WERI-Rb-1 (cell line): ENCODE data around the gene KLHL26.

ENCODE experiments used
- DNase-seq: peaks from one replicate; pipeline ENCODE4 v3.0.0-alpha.2; 2020
- H3K27ac ChIP-seq: fragments of 250-450 bp; sonication (Bioruptor Pico); 2 replicates; pipeline ENCODE4 v1.5.1; 2020; ENCODE audit warnings: mild to moderate bottlenecking, moderate library complexity
- H3K27me3 ChIP-seq: fragments of 250-450 bp; sonication (Bioruptor Pico); 2 replicates; pipeline ENCODE4 v1.5.1; 2021; ENCODE audit warnings: mild to moderate bottlenecking, low read depth, moderate library complexity; ENCODE audit not compliant: insufficient read depth, severe bottlenecking
- H3K36me3 ChIP-seq: fragments of 250-450 bp; sonication (Bioruptor Pico); 2 replicates; pipeline ENCODE4 v1.5.1; 2020; ENCODE audit warnings: mild to moderate bottlenecking, moderate library complexity
- H3K4me3 ChIP-seq: 2 replicates; pipeline ENCODE4 v1.5.1; 2011; ENCODE audit warnings: low read depth, mild to moderate bottlenecking, control low read depth, low read length
- H3K9me3 ChIP-seq: fragments of 250-450 bp; sonication (Bioruptor Pico); 2 replicates; pipeline ENCODE4 v1.5.1; 2021; ENCODE audit warnings: mild to moderate bottlenecking, moderate library complexity; ENCODE audit not compliant: severe bottlenecking
- TF ChIP-seq, protein P1 (sequence below): IDR thresholded peaks from 2 replicates; pipeline ENCODE4 v1.5.1; 2011; ENCODE audit warnings: low read depth, mild to moderate bottlenecking, control low read depth, inconsistent platforms, low read length

The KLHL26 gene

DNA sequence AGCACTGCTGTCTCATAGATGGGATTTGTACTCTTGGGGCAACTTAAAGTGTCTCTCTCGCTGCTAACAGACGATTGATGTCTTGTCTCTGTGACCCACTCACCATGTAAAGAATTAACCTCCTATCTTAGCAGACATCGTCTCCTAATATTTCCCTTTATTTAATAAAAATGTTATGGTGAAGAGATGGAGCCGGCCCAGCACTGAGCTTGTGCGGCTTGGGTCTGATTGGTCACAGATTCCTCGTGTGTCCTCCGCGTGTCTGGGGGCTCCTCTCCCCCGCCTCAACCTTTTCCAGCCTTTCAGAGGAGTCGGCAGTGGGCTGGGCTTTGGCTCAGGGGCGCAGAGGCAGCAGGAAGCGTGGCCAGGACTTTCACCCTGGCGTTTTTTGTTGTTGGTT is 33.5 kb downstream of the KLHL26 start:
- TF ChIP-seq, protein P1, sequence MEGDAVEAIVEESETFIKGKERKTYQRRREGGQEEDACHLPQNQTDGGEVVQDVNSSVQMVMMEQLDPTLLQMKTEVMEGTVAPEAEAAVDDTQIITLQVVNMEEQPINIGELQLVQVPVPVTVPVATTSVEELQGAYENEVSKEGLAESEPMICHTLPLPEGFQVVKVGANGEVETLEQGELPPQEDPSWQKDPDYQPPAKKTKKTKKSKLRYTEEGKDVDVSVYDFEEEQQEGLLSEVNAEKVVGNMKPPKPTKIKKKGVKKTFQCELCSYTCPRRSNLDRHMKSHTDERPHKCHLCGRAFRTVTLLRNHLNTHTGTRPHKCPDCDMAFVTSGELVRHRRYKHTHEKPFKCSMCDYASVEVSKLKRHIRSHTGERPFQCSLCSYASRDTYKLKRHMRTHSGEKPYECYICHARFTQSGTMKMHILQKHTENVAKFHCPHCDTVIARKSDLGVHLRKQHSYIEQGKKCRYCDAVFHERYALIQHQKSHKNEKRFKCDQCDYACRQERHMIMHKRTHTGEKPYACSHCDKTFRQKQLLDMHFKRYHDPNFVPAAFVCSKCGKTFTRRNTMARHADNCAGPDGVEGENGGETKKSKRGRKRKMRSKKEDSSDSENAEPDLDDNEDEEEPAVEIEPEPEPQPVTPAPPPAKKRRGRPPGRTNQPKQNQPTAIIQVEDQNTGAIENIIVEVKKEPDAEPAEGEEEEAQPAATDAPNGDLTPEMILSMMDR = no peak
- Histone ChIP-seq H3K9me3 (no peaks in the 10 kb centered on the region), H3K4me3 (no peak overlapping the region), H3K36me3 (peaks cover 36% of the 10 kb centered on the region), H3K27me3 (no peaks in the 10 kb centered on the region), H3K27ac (no peak overlapping the region)
- DNase-seq = no peak

DNA sequence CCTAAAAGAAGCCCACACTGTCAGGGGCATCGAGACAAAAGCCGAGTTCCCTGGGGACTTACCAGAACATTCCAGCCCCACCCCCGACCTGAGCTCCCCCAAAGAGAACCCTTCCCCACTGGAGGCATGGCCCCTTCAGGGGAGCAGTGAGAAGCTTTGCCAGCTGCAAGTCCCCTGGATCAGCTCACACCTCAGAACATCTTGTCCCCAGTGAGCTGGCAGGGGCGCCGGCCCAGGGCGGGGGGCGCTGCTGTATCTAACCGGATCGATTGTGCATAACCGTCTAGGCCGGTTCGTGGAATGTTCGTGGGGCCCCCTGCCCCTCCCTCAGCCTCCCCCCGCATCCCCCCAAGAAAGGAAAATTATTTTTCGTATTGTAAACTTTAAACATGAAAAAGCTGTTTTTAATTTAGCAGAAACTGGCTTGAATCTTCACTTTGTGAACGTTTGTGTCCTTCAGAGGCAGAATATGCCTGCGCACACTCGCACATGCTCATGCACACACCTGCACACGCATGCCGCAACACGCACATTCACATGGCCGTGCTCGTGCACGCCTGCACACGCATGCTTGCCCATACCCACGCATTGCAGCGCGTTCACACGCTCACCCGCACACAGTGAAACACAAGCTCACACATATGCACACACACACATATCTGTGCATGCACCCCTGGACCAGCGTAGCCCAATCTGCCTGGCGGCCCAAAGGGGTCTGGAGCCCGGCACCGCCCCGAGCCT is 34.6 kb downstream of the KLHL26 start:
- no peak for DNase-seq
- Histone ChIP-seq H3K27me3 (no peaks in the 10 kb centered on the region), H3K9me3 (no peaks in the 10 kb centered on the region), H3K4me3 (no peak overlapping the region), H3K27ac (no peak overlapping the region), H3K36me3 (peaks cover 30% of the 10 kb centered on the region)
- TF ChIP-seq, protein P1 = no peak

DNA sequence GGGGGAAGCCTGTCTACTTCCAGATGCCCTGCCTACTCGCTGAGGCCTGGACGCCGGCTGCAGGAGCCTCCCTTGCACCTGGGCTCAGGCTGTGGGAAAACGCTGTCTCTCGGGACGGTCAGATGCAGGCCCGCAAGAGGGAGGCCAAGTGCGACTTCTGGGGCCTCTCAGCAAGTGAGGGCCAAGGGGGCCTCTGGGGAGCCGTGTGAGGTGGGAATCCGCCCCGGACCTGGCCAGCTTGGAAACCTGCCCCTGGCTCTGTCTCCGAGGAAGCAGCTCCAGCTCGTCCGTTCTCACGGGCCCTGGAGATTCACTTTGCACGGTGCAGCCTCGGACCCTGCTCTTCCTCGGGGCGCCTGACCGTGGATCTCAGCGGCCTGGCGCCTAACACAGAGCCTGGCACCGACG is 35.2 kb downstream of the KLHL26 start:
- TF ChIP-seq, protein P1 = no peak
- no peak for DNase-seq
- Histone ChIP-seq H3K4me3 (no peak overlapping the region), H3K9me3 (no peaks in the 10 kb centered on the region), H3K27ac (no peak overlapping the region), H3K36me3 (peaks cover 30% of the 10 kb centered on the region), H3K27me3 (no peaks in the 10 kb centered on the region)

DNA sequence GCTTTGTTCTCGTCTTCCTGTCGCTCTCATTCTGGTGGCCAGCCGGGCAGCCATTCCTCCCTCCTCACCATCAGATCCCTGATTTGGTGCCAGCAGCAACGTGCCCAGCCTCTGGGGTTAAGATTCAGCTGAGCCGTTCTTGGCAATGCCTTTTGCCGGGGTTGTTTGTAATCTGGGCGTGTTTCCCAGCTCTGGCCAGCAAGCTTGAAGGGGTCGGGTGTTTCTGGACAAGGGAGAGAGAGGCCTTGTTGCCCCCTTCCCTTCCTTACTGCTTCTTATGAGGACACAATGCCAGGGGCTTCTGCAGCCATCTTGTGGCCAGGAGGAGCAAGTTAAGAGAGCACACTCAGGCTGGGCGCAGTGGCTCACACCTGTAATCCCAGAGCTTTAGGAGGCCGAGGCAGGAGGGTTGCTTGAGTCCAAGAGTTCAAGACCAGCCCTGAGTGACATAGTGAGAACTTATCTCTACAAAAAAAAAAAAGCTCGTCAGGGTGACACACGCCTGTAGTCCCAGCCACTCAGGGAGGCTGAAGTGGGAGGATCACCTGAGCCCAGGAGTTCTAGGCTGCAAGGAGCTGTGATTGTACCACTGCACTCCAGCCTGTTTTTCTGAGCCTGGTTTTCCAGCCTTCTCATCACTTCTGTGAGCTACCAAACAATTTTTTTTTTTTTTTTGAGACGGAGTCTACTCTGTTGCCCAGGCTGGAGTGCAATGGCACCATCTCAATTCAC is 35.9 kb downstream of the KLHL26 start:
- H3K27ac ChIP-seq = no peak overlapping the region
- DNase-seq = peak; percentile 39

DNA sequence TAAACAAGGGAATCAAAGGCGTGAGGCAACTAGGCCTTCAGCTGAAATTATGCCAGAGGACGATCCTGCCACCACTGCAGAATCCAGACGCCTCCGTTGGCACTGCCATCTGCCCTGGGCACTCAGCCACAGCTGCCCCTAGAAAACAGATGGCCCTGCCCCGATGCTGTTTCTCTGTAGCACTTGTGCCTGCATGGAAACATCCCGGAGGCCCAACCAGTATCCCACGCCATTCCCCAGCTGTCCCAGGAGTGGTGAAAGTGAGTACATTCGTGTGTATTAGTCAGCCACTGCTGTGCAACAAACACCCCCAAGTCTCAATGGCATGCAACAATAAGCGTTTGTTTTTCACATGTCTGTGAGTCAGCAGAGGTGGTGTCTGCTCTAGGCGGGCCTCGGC is 37.8 kb downstream of the KLHL26 start:
- Histone ChIP-seq H3K27me3 (no peaks in the 10 kb centered on the region), H3K9me3 (no peaks in the 10 kb centered on the region), H3K4me3 (no peak overlapping the region), H3K27ac (no peak overlapping the region), H3K36me3 (peaks cover 12% of the 10 kb centered on the region)
- DNase-seq = no peak
- TF ChIP-seq, protein P1 = no peak

More for the DNA sequence above, 35.9 kb downstream of the KLHL26 start:
- Histone ChIP-seq H3K36me3 (peaks cover 27% of the 10 kb centered on the region), H3K4me3 (no peak overlapping the region), H3K27me3 (no peaks in the 10 kb centered on the region), H3K9me3 (no peaks in the 10 kb centered on the region)
- TF ChIP-seq, protein P1 = peak; percentile 45; the same call in 1 of the 2 replicates
